ENCODE results near the gene CACNA1I. TPM values are rescaled to one million over a fixed set of nuclear protein-coding genes. Genes with fewer than 3 reads are reported as not detected.

CACNA1I gene
- total and polyA plus RNA-seq, 2 donors (not counting 1 experiment from before 2014, with no cell fraction given), result 0.07 to 0.25 TPM

DNA sequence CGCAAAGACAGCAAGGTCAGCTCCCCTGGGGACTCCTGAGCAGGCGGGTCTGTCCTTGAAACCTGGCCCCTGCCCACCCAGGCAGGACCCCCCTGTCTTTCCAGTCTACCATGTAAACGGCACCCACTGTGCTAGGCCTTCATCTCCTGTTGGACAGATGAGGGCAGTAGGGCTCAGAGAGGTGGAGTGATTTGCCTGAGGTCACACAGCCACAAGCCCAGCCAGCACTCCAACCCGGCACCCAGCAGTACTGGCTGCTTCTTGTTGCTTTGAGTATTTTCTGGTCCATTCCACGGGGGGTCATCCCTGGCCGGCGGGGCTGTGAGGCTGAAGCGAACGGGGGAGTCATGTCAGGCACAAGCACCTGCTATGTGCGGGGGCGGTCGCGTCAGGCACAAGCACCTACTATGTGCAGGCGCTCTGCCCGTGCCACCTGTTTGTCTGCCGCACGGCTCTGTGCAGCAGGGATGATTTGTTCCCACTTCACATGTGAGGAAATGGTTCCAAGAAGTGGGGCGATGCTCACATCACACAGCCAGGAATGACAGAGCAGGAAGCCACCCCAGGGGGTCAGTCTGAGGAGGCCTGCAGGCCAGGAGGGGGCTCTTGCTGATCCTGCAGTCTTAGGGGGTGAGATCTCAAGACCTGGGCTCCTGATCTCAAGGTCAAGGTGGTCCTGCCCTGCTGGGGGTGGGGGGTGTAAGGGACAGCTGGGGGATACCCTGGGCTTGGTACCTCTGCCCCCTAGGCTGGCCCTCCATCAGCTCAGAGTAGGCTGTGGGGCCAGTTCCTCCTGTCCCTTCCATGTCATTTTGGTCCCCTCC, 110.7 kb downstream of the CACNA1I start:
- POLR2A ChIA-PET, result no interaction called here
- Histone ChIP-seq H3K27me3 (replicated peaks in 1 of 4; ENCODE audit: control extremely low read depth in 1 of 4, control insufficient read depth in 3 of 4, insufficient read depth in 4 of 4, low read length in 3 of 4) (peaks cover 0 to 19% (median 5%) of the 10 kb centered on the region in 4 experiments), H3K4me2 (replicated peaks; ENCODE audit: low read depth, low read length, poor library complexity, severe bottlenecking) (no peak overlapping the region), H3K27ac (ENCODE audit: low read length in 2 of 2) (no peak overlapping the region), H3K79me2 (ENCODE audit: control insufficient read depth, insufficient read depth, low read length) (no peaks in the 10 kb centered on the region), H3K36me3 (replicated peaks in 1 of 2; ENCODE audit: control extremely low read depth in 1 of 2, control insufficient read depth in 1 of 2, extremely low read depth in 1 of 2, insufficient read depth in 2 of 2, low read length in 1 of 2) (no peaks in the 10 kb centered on the region), H2AFZ (ENCODE audit: insufficient read depth, low read depth, low read length, poor library complexity, severe bottlenecking) (no peak overlapping the region), H4K20me1 (ENCODE audit: control insufficient read depth, insufficient read depth, low read length, poor library complexity, severe bottlenecking) (no peaks in the 10 kb centered on the region), H3K9me3 (ENCODE audit: control extremely low read depth in 1 of 3, control insufficient read depth in 2 of 3, insufficient read depth in 1 of 3, low read length in 2 of 3) (peaks cover 0 to 13% (median 0%) of the 10 kb centered on the region in 3 donors), H3K4me1 (ENCODE audit: control insufficient read depth in 2 of 2, insufficient read depth in 2 of 2, low read length in 2 of 2) (peaks cover 3 to 4% of the 10 kb centered on the region in 2 donors), H3K4me3 (ENCODE audit: control extremely low read depth in 1 of 5, extremely low read depth in 1 of 5, insufficient read depth in 1 of 5, low read depth in 2 of 5, low read length in 4 of 5) (no peak overlapping the region), H3K9ac (ENCODE audit: low read length) (no peak overlapping the region)
- ATAC-seq (ENCODE audit: low read depth) (no peak), DNase-seq (no peak)
- CTCF ChIA-PET, result no interaction called here
- Mint-ChIP-seq H3K27ac (no peak overlapping the region), H3K9me3 (ENCODE audit: insufficient read depth) (no peaks in the 10 kb centered on the region), H3K4me1 (peaks cover 2% of the 10 kb centered on the region), H3K4me3 (no peak overlapping the region), H3K27me3 (peaks cover 21% of the 10 kb centered on the region)
- WGBS (ENCODE audit: insufficient coverage), result 89% methylated on average over 17 of the region's 18 CpGs
- TF ChIP-seq EZH2 (IDR thresholded peaks at IDR 0.05; ENCODE audit: borderline replicate concordance, insufficient read depth, low read depth, low read length, poor library complexity, severe bottlenecking), result no peak
- TF ChIP-seq, protein P1, sequence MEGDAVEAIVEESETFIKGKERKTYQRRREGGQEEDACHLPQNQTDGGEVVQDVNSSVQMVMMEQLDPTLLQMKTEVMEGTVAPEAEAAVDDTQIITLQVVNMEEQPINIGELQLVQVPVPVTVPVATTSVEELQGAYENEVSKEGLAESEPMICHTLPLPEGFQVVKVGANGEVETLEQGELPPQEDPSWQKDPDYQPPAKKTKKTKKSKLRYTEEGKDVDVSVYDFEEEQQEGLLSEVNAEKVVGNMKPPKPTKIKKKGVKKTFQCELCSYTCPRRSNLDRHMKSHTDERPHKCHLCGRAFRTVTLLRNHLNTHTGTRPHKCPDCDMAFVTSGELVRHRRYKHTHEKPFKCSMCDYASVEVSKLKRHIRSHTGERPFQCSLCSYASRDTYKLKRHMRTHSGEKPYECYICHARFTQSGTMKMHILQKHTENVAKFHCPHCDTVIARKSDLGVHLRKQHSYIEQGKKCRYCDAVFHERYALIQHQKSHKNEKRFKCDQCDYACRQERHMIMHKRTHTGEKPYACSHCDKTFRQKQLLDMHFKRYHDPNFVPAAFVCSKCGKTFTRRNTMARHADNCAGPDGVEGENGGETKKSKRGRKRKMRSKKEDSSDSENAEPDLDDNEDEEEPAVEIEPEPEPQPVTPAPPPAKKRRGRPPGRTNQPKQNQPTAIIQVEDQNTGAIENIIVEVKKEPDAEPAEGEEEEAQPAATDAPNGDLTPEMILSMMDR (IDR thresholded peaks at IDR 0.05), result no peak
- intact Hi-C loops (cut with micrococcal nuclease), result no loop called here

DNA sequence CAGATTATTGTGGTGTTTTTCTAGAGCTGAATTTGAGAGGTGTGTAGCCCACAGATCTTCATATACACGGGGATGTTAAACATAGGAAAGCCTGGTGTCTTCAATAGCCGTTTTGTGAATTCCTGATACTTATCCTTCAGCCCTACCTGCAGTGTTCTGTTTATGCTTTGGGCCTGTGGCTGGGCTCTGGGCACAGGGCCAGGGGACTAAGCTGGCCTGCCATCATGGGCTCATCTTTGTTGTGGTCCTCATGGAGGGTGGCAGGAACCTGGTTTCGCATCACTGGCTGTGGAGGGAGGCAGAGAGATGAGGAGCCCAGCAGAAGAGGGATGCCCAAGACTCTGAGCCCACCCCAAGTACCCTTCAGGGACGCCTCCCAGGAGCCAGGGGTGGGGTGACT, 112.4 kb downstream of the CACNA1I start:
- Histone ChIP-seq H3K4me2 (replicated peaks; ENCODE audit: low read depth, low read length, poor library complexity, severe bottlenecking) (no peak overlapping the region), H2AFZ (ENCODE audit: insufficient read depth, low read depth, low read length, poor library complexity, severe bottlenecking) (no peak overlapping the region), H3K4me1 (ENCODE audit: control insufficient read depth in 2 of 2, insufficient read depth in 2 of 2, low read length in 2 of 2) (peaks cover 3 to 4% of the 10 kb centered on the region in 2 donors), H3K27me3 (replicated peaks in 1 of 4; ENCODE audit: control extremely low read depth in 1 of 4, control insufficient read depth in 3 of 4, insufficient read depth in 4 of 4, low read length in 3 of 4) (peaks cover 0 to 32% (median 9%) of the 10 kb centered on the region in 4 experiments), H3K9me3 (ENCODE audit: control extremely low read depth in 1 of 3, control insufficient read depth in 2 of 3, insufficient read depth in 1 of 3, low read length in 2 of 3) (peaks cover 0 to 17% (median 0%) of the 10 kb centered on the region in 3 donors), H3K36me3 (replicated peaks in 1 of 2; ENCODE audit: control extremely low read depth in 1 of 2, control insufficient read depth in 1 of 2, extremely low read depth in 1 of 2, insufficient read depth in 2 of 2, low read length in 1 of 2) (no peaks in the 10 kb centered on the region), H3K27ac (ENCODE audit: low read length in 2 of 2) (no peak overlapping the region), H3K4me3 (ENCODE audit: control extremely low read depth in 1 of 5, extremely low read depth in 1 of 5, insufficient read depth in 1 of 5, low read depth in 2 of 5, low read length in 4 of 5) (no peak overlapping the region), H3K79me2 (ENCODE audit: control insufficient read depth, insufficient read depth, low read length) (no peaks in the 10 kb centered on the region), H3K9ac (ENCODE audit: low read length) (no peak overlapping the region), H4K20me1 (ENCODE audit: control insufficient read depth, insufficient read depth, low read length, poor library complexity, severe bottlenecking) (no peaks in the 10 kb centered on the region)
- H3K4me3 Mint-ChIP-seq, result no peak overlapping the region
- ATAC-seq (ENCODE audit: low read depth) (no peak), DNase-seq (no peak)
- H3K27ac Mint-ChIP-seq, result no peak overlapping the region
- peaks cover 2% of the 10 kb centered on the region for H3K4me1 Mint-ChIP-seq
- POLR2A ChIA-PET, result no interaction called here
- intact Hi-C loops (cut with micrococcal nuclease), result no loop called here
- WGBS (ENCODE audit: insufficient coverage), result 59% methylated on average over 3 of the region's 4 CpGs
- CTCF ChIA-PET, result no interaction called here
- peaks cover 32% of the 10 kb centered on the region for H3K27me3 Mint-ChIP-seq
- no peaks in the 10 kb centered on the region for H3K9me3 Mint-ChIP-seq (ENCODE audit: insufficient read depth)
- TF ChIP-seq, protein P1 (IDR thresholded peaks at IDR 0.05), result no peak
- TF ChIP-seq EZH2 (IDR thresholded peaks at IDR 0.05; ENCODE audit: borderline replicate concordance, insufficient read depth, low read depth, low read length, poor library complexity, severe bottlenecking), result no peak

Measured in B cell (primary cell).